Progenitor cell of endocrine pancreas (in vitro differentiated cells): ENCODE results near the gene YWHAB. TPM values are rescaled to one million over a fixed set of nuclear protein-coding genes. Genes with fewer than 3 reads are reported as not detected.

ENCODE experiments used
- DNase-seq: peaks from one replicate; pipeline ENCODE4 v3.0.0; 2021; ENCODE audit warnings: low spot score; ENCODE audit not compliant: unreplicated experiment
- H3K27ac Mint-ChIP-seq: 2 replicates; pipeline ENCODE4 v1.8.0; 2021; ENCODE audit warnings: mild to moderate bottlenecking, moderate library complexity, mixed read lengths
- H3K27me3 Mint-ChIP-seq: 2 replicates; pipeline ENCODE4 v1.8.0; 2021; ENCODE audit warnings: mixed read lengths
- H3K36me3 Mint-ChIP-seq: 2 replicates; pipeline ENCODE4 v1.8.0; 2022; ENCODE audit warnings: mixed read lengths; ENCODE audit not compliant: insufficient read depth
- H3K4me1 Mint-ChIP-seq: 2 replicates; pipeline ENCODE4 v1.8.0; 2021; ENCODE audit warnings: low read depth, mixed read lengths
- H3K4me3 Mint-ChIP-seq: 2 replicates; pipeline ENCODE4 v1.8.0; 2021; ENCODE audit warnings: low read depth, mild to moderate bottlenecking, moderate library complexity, mixed read lengths
- H3K9me3 Mint-ChIP-seq: 2 replicates; pipeline ENCODE4 v1.8.0; 2021; ENCODE audit warnings: low read depth, mixed read lengths
- total RNA-seq: library from RNA; stranded (reverse); gene quantifications from 2 replicates; pipeline ENCODE4 v1.2.1, GENCODE V29; 2021
- TF ChIP-seq, protein P1 (sequence below): fragments of 200-600 bp; sonication (generic); IDR thresholded peaks from one replicate; pipeline ENCODE4 v1.5.0; 2021; ENCODE audit warnings: antibody characterized with exemption, mild to moderate bottlenecking; ENCODE audit not compliant: unreplicated experiment

The YWHAB gene
- total RNA-seq, 1 donor from 2014 or later: 125 TPM

DNA sequence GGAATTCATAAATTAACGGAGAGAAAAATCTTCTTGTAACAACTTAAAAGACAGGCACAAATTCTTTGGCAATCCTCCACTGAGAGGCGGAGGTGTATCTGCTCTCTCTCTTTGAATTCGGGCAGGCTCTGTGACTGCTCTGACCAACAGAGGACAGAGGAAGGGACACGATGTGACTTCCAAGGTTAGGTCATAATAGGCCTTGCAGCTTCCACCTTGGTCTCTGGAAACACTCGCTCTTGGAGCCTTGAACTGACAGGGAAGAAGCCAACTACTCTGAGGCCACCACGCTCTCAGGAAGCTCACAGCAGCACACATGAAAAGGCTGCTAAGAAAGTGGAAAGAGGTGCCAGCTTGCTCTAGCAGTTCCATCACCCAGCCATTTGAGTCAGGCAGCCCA is 59.8 kb downstream of the YWHAB start:
- DNase-seq: no peak
- Mint-ChIP-seq H3K4me1 (no peaks in the 10 kb centered on the region), H3K4me3 (no peak overlapping the region), H3K27me3 (no peaks in the 10 kb centered on the region), H3K27ac (peak overlapping the region; percentile 81), H3K36me3 (peaks cover 22% of the 10 kb centered on the region), H3K9me3 (no peaks in the 10 kb centered on the region)
- TF ChIP-seq, protein P1, sequence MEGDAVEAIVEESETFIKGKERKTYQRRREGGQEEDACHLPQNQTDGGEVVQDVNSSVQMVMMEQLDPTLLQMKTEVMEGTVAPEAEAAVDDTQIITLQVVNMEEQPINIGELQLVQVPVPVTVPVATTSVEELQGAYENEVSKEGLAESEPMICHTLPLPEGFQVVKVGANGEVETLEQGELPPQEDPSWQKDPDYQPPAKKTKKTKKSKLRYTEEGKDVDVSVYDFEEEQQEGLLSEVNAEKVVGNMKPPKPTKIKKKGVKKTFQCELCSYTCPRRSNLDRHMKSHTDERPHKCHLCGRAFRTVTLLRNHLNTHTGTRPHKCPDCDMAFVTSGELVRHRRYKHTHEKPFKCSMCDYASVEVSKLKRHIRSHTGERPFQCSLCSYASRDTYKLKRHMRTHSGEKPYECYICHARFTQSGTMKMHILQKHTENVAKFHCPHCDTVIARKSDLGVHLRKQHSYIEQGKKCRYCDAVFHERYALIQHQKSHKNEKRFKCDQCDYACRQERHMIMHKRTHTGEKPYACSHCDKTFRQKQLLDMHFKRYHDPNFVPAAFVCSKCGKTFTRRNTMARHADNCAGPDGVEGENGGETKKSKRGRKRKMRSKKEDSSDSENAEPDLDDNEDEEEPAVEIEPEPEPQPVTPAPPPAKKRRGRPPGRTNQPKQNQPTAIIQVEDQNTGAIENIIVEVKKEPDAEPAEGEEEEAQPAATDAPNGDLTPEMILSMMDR: no peak

DNA sequence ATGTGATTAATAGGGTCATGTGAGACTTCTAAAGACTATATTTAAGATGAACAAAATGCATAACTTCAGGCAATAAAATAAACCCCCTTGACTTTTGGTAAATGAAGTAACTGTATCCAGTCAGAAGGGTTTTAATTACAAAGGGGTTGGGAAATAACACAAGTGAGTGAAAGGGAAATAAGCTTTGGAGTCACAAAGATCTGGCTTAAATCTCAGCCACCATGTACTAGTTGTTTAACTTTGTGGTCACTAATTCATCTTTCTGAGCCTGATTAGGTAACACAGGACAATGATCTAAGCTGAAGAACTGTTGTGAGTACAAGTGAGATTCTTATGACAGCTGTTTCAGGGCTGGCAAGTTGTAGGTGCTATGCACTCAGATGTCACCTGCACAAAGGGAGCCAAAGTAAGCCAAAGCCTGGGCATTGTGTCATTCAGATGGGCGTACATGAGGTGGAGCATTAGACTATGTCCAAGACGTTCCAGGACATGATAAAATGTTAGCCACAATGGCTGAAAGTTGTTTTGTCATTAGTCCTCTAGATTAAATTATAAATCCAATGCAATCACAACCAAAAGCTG is 60.9 kb downstream of the YWHAB start:
- Mint-ChIP-seq H3K9me3 (no peaks in the 10 kb centered on the region), H3K27me3 (no peaks in the 10 kb centered on the region), H3K4me1 (no peaks in the 10 kb centered on the region), H3K4me3 (no peak overlapping the region), H3K36me3 (peaks cover 25% of the 10 kb centered on the region), H3K27ac (no peak overlapping the region)
- TF ChIP-seq, protein P1: no peak
- no peak for DNase-seq

DNA sequence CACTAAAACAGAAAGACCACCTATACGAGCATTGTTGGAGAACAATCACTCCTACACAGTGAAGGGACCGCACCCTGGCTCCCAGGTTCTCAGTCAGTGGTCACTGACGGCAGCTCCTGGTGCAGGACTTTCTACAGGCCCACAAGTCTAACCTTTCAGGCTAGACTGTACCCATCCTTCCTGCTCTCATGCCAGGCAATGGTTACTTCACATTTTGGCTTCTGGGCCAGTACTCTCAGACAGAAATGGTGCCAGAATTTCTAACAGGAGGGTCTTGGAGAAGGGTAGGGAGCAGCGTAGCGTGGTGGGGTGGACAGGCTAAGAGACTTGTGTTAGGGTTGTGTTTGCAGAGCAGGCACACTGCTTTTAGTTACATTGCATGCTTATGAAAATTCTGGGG is 62.6 kb downstream of the YWHAB start:
- Mint-ChIP-seq H3K27ac (peak overlapping the region; percentile 56), H3K36me3 (peaks cover 32% of the 10 kb centered on the region)
- DNase-seq: no peak

DNA sequence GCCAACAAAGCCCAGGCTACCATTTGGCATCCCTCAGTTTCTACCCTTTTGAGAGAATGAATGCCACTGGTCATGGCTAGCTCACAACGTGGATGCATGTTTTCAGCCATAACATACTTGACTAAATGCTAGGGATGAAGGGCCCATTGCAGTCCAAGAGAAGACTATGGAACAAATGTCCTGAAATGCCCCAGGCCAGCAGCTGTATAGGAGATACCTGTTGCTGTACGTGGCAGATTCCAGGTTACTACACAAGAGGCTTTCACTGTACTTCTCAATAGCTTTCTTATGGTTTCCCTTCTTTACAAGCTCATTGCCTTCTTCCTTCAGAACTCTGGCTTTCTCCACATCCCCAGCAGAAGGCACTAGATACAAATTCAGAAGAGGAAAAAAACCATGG is 63.0 kb downstream of the YWHAB start:
- Mint-ChIP-seq H3K4me3 (no peak overlapping the region), H3K27ac (peak overlapping the region; percentile 56), H3K27me3 (no peaks in the 10 kb centered on the region), H3K4me1 (peaks cover 1% of the 10 kb centered on the region), H3K36me3 (peaks cover 36% of the 10 kb centered on the region), H3K9me3 (no peaks in the 10 kb centered on the region)
- DNase-seq: no peak
- TF ChIP-seq, protein P1: no peak

More for the DNA sequence above, 62.6 kb downstream of the YWHAB start:
- no peaks in the 10 kb centered on the region for H3K9me3 Mint-ChIP-seq
- H3K4me3 Mint-ChIP-seq: no peak overlapping the region
- H3K4me1 Mint-ChIP-seq: no peaks in the 10 kb centered on the region
- TF ChIP-seq, protein P1: no peak
- no peaks in the 10 kb centered on the region for H3K27me3 Mint-ChIP-seq

DNA sequence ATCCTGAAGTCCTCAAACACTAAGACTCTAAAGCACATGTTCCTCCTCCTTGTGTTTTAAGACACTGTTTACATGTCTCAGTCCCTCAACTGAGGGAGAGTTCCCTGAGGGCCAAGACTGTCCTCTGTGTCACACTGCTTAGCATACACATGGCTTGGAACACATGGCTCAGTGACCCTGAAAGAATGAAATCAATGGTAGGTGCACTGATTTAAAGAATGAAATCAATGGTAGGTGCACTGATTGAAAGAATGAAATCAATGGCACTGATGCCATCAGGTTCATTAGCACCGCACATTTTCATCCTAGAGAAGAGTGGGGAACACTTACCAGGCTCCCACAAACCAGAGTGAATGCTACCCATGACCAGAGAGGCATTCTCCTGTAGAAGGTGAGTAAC is 64.9 kb downstream of the YWHAB start:
- H3K4me3 Mint-ChIP-seq: no peak overlapping the region
- peaks cover 34% of the 10 kb centered on the region for H3K36me3 Mint-ChIP-seq
- no peaks in the 10 kb centered on the region for H3K9me3 Mint-ChIP-seq
- TF ChIP-seq, protein P1: no peak
- H3K27ac Mint-ChIP-seq: no peak overlapping the region
- H3K27me3 Mint-ChIP-seq: no peaks in the 10 kb centered on the region
- no peak for DNase-seq
- peaks cover 15% of the 10 kb centered on the region for H3K4me1 Mint-ChIP-seq
